ENCODE results near the gene BSCL2. TPM values are rescaled to one million over a fixed set of nuclear protein-coding genes. Genes with fewer than 3 reads are reported as not detected.

BSCL2 gene
- total RNA-seq, 1 experiment from 2014 or later = 77.4 TPM

DNA sequence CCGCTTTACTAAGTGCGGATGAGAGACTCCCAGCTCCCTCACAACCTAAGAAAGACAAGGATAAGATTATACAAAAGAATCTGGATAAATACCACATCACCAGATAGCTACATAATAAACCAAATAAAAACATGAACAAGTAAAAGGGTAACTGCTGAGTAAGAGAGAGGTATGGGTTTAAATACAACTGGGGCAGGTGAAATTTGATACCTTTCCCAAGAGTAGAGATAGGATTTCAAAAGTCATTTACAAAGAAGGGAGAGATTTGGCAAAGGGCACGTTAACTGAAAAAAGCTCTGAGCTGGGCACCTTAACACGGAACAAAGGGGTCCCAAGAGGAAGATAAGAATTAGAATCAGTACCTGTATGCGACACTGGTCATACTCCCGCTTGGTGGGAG, 30.1 kb downstream of the BSCL2 start:
- Histone ChIP-seq H3K79me2 (ENCODE audit: insufficient read depth, low read length) (no peaks in the 10 kb centered on the region), H3K27ac (ENCODE audit: insufficient read length, low read depth, low read length) (no peak overlapping the region), H3K27me3 (ENCODE audit: insufficient read depth, low read length) (no peaks in the 10 kb centered on the region), H3K79me1 (ENCODE audit: insufficient read depth, low read depth, low read length, poor library complexity, severe bottlenecking) (no peaks in the 10 kb centered on the region), H3K9ac (ENCODE audit: extremely low read depth, insufficient read length, low read length) (no peak overlapping the region), H3K14ac (ENCODE audit: insufficient read depth, low read length) (no peak overlapping the region), H3K56ac (ENCODE audit: insufficient read length, low read depth, low read length) (no peak overlapping the region), H3K23ac (ENCODE audit: insufficient read length, low read depth, low read length) (no peak overlapping the region), H3T11ph (ENCODE audit: low read length) (no peak overlapping the region), H4K5ac (ENCODE audit: insufficient read length, low read depth, low read length) (no peak overlapping the region), H2BK120ac (ENCODE audit: low read depth, low read length, poor library complexity, severe bottlenecking) (no peak overlapping the region), H2BK15ac (ENCODE audit: low read depth, low read length) (no peak overlapping the region), H2AK5ac (ENCODE audit: insufficient read length, low read length) (no peak overlapping the region), H2BK5ac (ENCODE audit: insufficient read length, low read length) (no peak overlapping the region), H4K91ac (ENCODE audit: insufficient read length, low read depth, low read length) (no peak overlapping the region), H3K4ac (ENCODE audit: low read depth, low read length) (no peak overlapping the region), H3K4me1 (ENCODE audit: insufficient read depth, low read length) (no peaks in the 10 kb centered on the region), H3K23me2 (ENCODE audit: insufficient read length, low read depth, low read length, poor library complexity, severe bottlenecking) (peaks cover 8% of the 10 kb centered on the region), H3K4me2 (ENCODE audit: insufficient read depth, insufficient read length, low read length) (no peak overlapping the region), H4K8ac (replicated peaks; ENCODE audit: insufficient read length, low read depth, low read length) (no peak overlapping the region), H2AFZ (ENCODE audit: low read length) (no peak overlapping the region), H2BK12ac (ENCODE audit: insufficient read length, low read depth, low read length) (no peak overlapping the region), H3K18ac (ENCODE audit: insufficient read length, low read depth, low read length) (no peak overlapping the region), H4K20me1 (ENCODE audit: control insufficient read depth, insufficient read depth, insufficient read length) (no peaks in the 10 kb centered on the region), H3K9me3 (ENCODE audit: control insufficient read depth, low read depth, low read length) (no peaks in the 10 kb centered on the region), H2BK20ac (ENCODE audit: low read depth, low read length, poor library complexity, severe bottlenecking) (no peak overlapping the region)
- peak overlapping the region; percentile 85 to 92 for H3K4me3 Mint-ChIP-seq
- peaks cover 17 to 29% of the 10 kb centered on the region in 2 experiments for H3K4me1 Mint-ChIP-seq
- WGBS (ENCODE audit: extremely low coverage, insufficient read length, low lambda C conversion rate) = no CpG with 5 or more reads among the region's 6 CpGs
- H3K9me3 Mint-ChIP-seq = 0 out of 5 replicates have a peak, but pooled peaks cover 0 to 2% of the 10 kb centered on the region in 2 experiments
- TF ChIP-seq, protein P1, sequence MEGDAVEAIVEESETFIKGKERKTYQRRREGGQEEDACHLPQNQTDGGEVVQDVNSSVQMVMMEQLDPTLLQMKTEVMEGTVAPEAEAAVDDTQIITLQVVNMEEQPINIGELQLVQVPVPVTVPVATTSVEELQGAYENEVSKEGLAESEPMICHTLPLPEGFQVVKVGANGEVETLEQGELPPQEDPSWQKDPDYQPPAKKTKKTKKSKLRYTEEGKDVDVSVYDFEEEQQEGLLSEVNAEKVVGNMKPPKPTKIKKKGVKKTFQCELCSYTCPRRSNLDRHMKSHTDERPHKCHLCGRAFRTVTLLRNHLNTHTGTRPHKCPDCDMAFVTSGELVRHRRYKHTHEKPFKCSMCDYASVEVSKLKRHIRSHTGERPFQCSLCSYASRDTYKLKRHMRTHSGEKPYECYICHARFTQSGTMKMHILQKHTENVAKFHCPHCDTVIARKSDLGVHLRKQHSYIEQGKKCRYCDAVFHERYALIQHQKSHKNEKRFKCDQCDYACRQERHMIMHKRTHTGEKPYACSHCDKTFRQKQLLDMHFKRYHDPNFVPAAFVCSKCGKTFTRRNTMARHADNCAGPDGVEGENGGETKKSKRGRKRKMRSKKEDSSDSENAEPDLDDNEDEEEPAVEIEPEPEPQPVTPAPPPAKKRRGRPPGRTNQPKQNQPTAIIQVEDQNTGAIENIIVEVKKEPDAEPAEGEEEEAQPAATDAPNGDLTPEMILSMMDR (conservative IDR thresholded peaks at IDR 0.05) = no peak
- DNase-seq = no peak
- H3K27me3 Mint-ChIP-seq (ENCODE audit: low read depth) = no peaks in the 10 kb centered on the region
- H3K27ac Mint-ChIP-seq = peak overlapping the region in 1 of 3 experiments; percentile 73; a peak in 1 of 7 replicates
- H3K36me3 Mint-ChIP-seq (ENCODE audit: insufficient read depth in 1 of 3, low read depth in 3 of 3) = peaks cover 17 to 49% (median 44%) of the 10 kb centered on the region in 3 experiments; a peak in 6 of 7 replicates
